Mesendoderm (in vitro differentiated cells): ENCODE results near the gene VLDLR.

Source experiments
- DNase-seq: peaks from one replicate; pipeline ENCODE4 v3.0.0; 2013
- H2AK5ac ChIP-seq: 2 replicates; pipeline ENCODE4 v1.6.1; 2013; ENCODE audit warnings: low read length, inconsistent platforms
- H2BK120ac ChIP-seq: 2 replicates; pipeline ENCODE4 v1.6.1; 2013; ENCODE audit warnings: low read depth, mild to moderate bottlenecking, low read length, moderate library complexity, mixed read lengths
- H2BK15ac ChIP-seq: replicated peaks from 2 replicates; pipeline ENCODE4 v1.6.1; 2013; ENCODE audit warnings: low read depth, mild to moderate bottlenecking, moderate library complexity
- H2BK5ac ChIP-seq: 2 replicates; pipeline ENCODE4 v1.6.1; 2013; ENCODE audit warnings: low read length, inconsistent platforms
- H3K18ac ChIP-seq: 2 replicates; pipeline ENCODE4 v1.6.1; 2013; ENCODE audit warnings: mild to moderate bottlenecking, low read length, mixed read lengths
- H3K23ac ChIP-seq: one replicate; pipeline ENCODE4 v1.6.1; 2013; ENCODE audit warnings: low read length
- H3K27ac ChIP-seq: 2 replicates; pipeline ENCODE4 v1.5.1; 2013; ENCODE audit warnings: low read depth, mild to moderate bottlenecking, inconsistent platforms, low read length, moderate library complexity
- H3K27me3 ChIP-seq: 2 replicates; pipeline ENCODE4 v1.6.1; 2013; ENCODE audit warnings: low read length, control low read depth, mild to moderate bottlenecking, inconsistent platforms; ENCODE audit not compliant: insufficient read depth, poor library complexity
- H3K36me3 ChIP-seq: 2 replicates; pipeline ENCODE4 v1.6.1; 2013; ENCODE audit warnings: low read length, inconsistent platforms; ENCODE audit not compliant: control insufficient read depth, insufficient read depth
- H3K4ac ChIP-seq: one replicate; pipeline ENCODE4 v1.6.1; 2013; ENCODE audit warnings: low read depth, mild to moderate bottlenecking, low read length, moderate library complexity
- H3K4me1 ChIP-seq: 2 replicates; pipeline ENCODE4 v1.6.1; 2013; ENCODE audit warnings: low read depth, low read length, inconsistent platforms; ENCODE audit not compliant: control insufficient read depth
- H3K4me2 ChIP-seq: 2 replicates; pipeline ENCODE4 v1.6.1; 2013; ENCODE audit warnings: low read length
- H3K4me3 ChIP-seq: 2 replicates; pipeline ENCODE4 v1.5.1; 2013; ENCODE audit warnings: mild to moderate bottlenecking, low read length
- H3K56ac ChIP-seq: one replicate; pipeline ENCODE4 v1.6.1; 2013; ENCODE audit warnings: low read length
- H3K79me1 ChIP-seq: 2 replicates; pipeline ENCODE4 v1.6.1; 2013; ENCODE audit warnings: low read length, inconsistent platforms
- H3K79me2 ChIP-seq: 2 replicates; pipeline ENCODE4 v1.6.1; 2013; ENCODE audit warnings: mild to moderate bottlenecking, low read length; ENCODE audit not compliant: control insufficient read depth, insufficient read depth
- H3K9ac ChIP-seq: 2 replicates; pipeline ENCODE4 v1.6.1; 2013; ENCODE audit warnings: low read length, inconsistent platforms
- H4K5ac ChIP-seq: one replicate; pipeline ENCODE4 v1.6.1; 2013; ENCODE audit warnings: low read length
- H4K8ac ChIP-seq: one replicate; pipeline ENCODE4 v1.6.1; 2013; ENCODE audit warnings: low read depth, mild to moderate bottlenecking, control low read depth, low read length, moderate library complexity
- WGBS: extraction: QIAGEN DNeasy Blood & Tissue Kit; methylation state at CpG from one replicate; pipeline ENCODE4 v1.1.7; 2013; ENCODE audit warnings: low lambda C conversion rate, missing lambda C conversion rate; ENCODE audit not compliant: insufficient coverage; ENCODE audit errors: extremely low coverage; 5-methylcytosine and 5-hydroxymethylcytosine counted together

Gene VLDLR

GRCh38 chr9:2691212-2691611, 69.6 kb downstream of the VLDLR start:
- Histone ChIP-seq H3K56ac (no peak overlapping the region), H3K79me2 (no peaks in the 10 kb centered on the region), H3K18ac (no peak overlapping the region), H4K5ac (no peak overlapping the region), H3K27ac (no peak overlapping the region), H3K27me3 (no peaks in the 10 kb centered on the region), H3K36me3 (no peaks in the 10 kb centered on the region), H2AK5ac (no peak overlapping the region), H3K79me1 (no peaks in the 10 kb centered on the region), H2BK120ac (no peak overlapping the region), H3K4me3 (no peak overlapping the region), H3K4me1 (no peaks in the 10 kb centered on the region), H3K4me2 (no peak overlapping the region), H2BK5ac (no peak overlapping the region), H4K8ac (no peak overlapping the region), H3K23ac (no peak overlapping the region), H3K4ac (no peak overlapping the region), H3K9ac (no peak overlapping the region), H2BK15ac (no peak overlapping the region)
- WGBS = no CpG with 5 or more reads among the region's 1 CpG
- no peak for DNase-seq

GRCh38 chr9:2691626-2692025, 70.0 kb downstream of the VLDLR start:
- no peak overlapping the region for H3K27ac ChIP-seq

GRCh38 chr9:2693056-2693455, 71.5 kb downstream of the VLDLR start:
- no CpG with 5 or more reads among the region's 3 CpGs for WGBS
- Histone ChIP-seq H3K79me2 (no peaks in the 10 kb centered on the region), H3K23ac (no peak overlapping the region), H3K27me3 (no peaks in the 10 kb centered on the region), H3K36me3 (no peaks in the 10 kb centered on the region), H3K4me3 (no peak overlapping the region), H3K4me1 (no peaks in the 10 kb centered on the region), H2BK120ac (no peak overlapping the region), H4K5ac (no peak overlapping the region), H3K9ac (no peak overlapping the region), H2BK15ac (no peak overlapping the region), H3K4ac (no peak overlapping the region), H3K27ac (no peak overlapping the region), H3K18ac (no peak overlapping the region), H2AK5ac (no peak overlapping the region), H4K8ac (no peak overlapping the region), H2BK5ac (no peak overlapping the region), H3K4me2 (no peak overlapping the region), H3K79me1 (no peaks in the 10 kb centered on the region), H3K56ac (no peak overlapping the region)
- DNase-seq = no peak

More at GRCh38 chr9:2691626-2692025, 70.0 kb downstream of the VLDLR start:
- Histone ChIP-seq H3K36me3 (no peaks in the 10 kb centered on the region), H4K5ac (no peak overlapping the region), H4K8ac (no peak overlapping the region), H3K23ac (no peak overlapping the region), H3K56ac (no peak overlapping the region), H3K4ac (no peak overlapping the region), H2AK5ac (no peak overlapping the region), H2BK120ac (no peak overlapping the region), H3K4me2 (no peak overlapping the region), H3K27me3 (no peaks in the 10 kb centered on the region), H2BK15ac (no peak overlapping the region), H3K4me1 (no peaks in the 10 kb centered on the region), H3K18ac (no peak overlapping the region), H3K9ac (no peak overlapping the region), H3K79me1 (no peaks in the 10 kb centered on the region), H3K79me2 (no peaks in the 10 kb centered on the region), H2BK5ac (no peak overlapping the region), H3K4me3 (no peak overlapping the region)
- WGBS = no CpG with 5 or more reads among the region's 2 CpGs
- DNase-seq = no peak

GRCh38 chr9:2697492-2697891, 75.9 kb downstream of the VLDLR start:
- Histone ChIP-seq H3K79me1 (no peaks in the 10 kb centered on the region), H4K5ac (no peak overlapping the region), H3K18ac (no peak overlapping the region), H3K4me2 (no peak overlapping the region), H2BK5ac (no peak overlapping the region), H3K23ac (no peak overlapping the region), H2BK120ac (no peak overlapping the region), H3K36me3 (no peaks in the 10 kb centered on the region), H3K4ac (no peak overlapping the region), H3K9ac (no peak overlapping the region), H3K79me2 (no peaks in the 10 kb centered on the region), H3K4me1 (peaks cover 4% of the 10 kb centered on the region), H3K27ac (no peak overlapping the region), H3K4me3 (no peak overlapping the region), H3K56ac (no peak overlapping the region), H3K27me3 (no peaks in the 10 kb centered on the region), H4K8ac (no peak overlapping the region), H2BK15ac (no peak overlapping the region), H2AK5ac (no peak overlapping the region)
- DNase-seq = no peak
- no CpG with 5 or more reads among the region's 3 CpGs for whole genome bisulfite sequencing

- H3K9ac ChIP-seq = no peak overlapping the region
Measured at GRCh38 chr9:2700398-2700797, 78.8 kb downstream of the VLDLR start.

GRCh38 chr9:2700909-2701550, 79.4 kb downstream of the VLDLR start:
- H3K4ac ChIP-seq = no peak overlapping the region
- H4K5ac ChIP-seq = no peak overlapping the region
- no CpG with 5 or more reads among the region's 10 CpGs for WGBS
- H3K4me3 ChIP-seq = no peak overlapping the region
- H3K23ac ChIP-seq = no peak overlapping the region
- peak; percentile 57 for DNase-seq
- no peak overlapping the region for H4K8ac ChIP-seq
- no peak overlapping the region for H3K27ac ChIP-seq
- no peak overlapping the region for H2BK15ac ChIP-seq
- H2BK120ac ChIP-seq = no peak overlapping the region
- H3K79me2 ChIP-seq = no peaks in the 10 kb centered on the region
- H3K4me1 ChIP-seq = peaks cover 4% of the 10 kb centered on the region
- no peak overlapping the region for H3K4me2 ChIP-seq
- no peaks in the 10 kb centered on the region for H3K27me3 ChIP-seq
- no peak overlapping the region for H3K9ac ChIP-seq
- peak overlapping the region; percentile 60 for H3K18ac ChIP-seq
- no peaks in the 10 kb centered on the region for H3K79me1 ChIP-seq
- H3K56ac ChIP-seq = no peak overlapping the region
- no peaks in the 10 kb centered on the region for H3K36me3 ChIP-seq
- H2BK5ac ChIP-seq = no peak overlapping the region
- no peak overlapping the region for H2AK5ac ChIP-seq

More at GRCh38 chr9:2700398-2700797, 78.8 kb downstream of the VLDLR start:
- Histone ChIP-seq H2BK120ac (no peak overlapping the region), H3K27ac (no peak overlapping the region), H3K23ac (no peak overlapping the region), H3K4me1 (peaks cover 4% of the 10 kb centered on the region), H3K56ac (no peak overlapping the region), H2BK5ac (no peak overlapping the region), H3K36me3 (no peaks in the 10 kb centered on the region), H3K4me3 (no peak overlapping the region), H3K18ac (no peak overlapping the region), H2AK5ac (no peak overlapping the region), H3K4me2 (no peak overlapping the region), H4K5ac (no peak overlapping the region), H2BK15ac (no peak overlapping the region), H4K8ac (peak overlapping the region; percentile 41), H3K79me2 (no peaks in the 10 kb centered on the region), H3K4ac (no peak overlapping the region), H3K79me1 (no peaks in the 10 kb centered on the region), H3K27me3 (no peaks in the 10 kb centered on the region)
- DNase-seq = no peak
- WGBS = no CpG with 5 or more reads among the region's 6 CpGs
